ENCODE measurements around the gene LBR.
"Not testable (repeated sequence)": the region's sequence is repeated elsewhere in the genome, so short reads cannot be mapped to it uniquely, and the experiment has no call there.

LBR gene

GRCh38 chr1:225423518-225423855, 4.4 kb downstream of the LBR start:
- no peak for DNase-seq (ENCODE audit: low read depth in 2 of 2, low spot score in 1 of 2)

- no peak for DNase-seq (ENCODE audit: low read depth in 2 of 2, low spot score in 1 of 2)
Measured at GRCh38 chr1:225422795-225423517, 4.9 kb downstream of the LBR start.

GRCh38 chr1:225422031-225422605, 5.7 kb downstream of the LBR start:
- no peak for DNase-seq (ENCODE audit: low read depth in 2 of 2, low spot score in 1 of 2)

- no peak for DNase-seq (ENCODE audit: low read depth in 2 of 2, low spot score in 1 of 2)
Measured at GRCh38 chr1:225418598-225418997, 9.2 kb downstream of the LBR start.

- DNase-seq (ENCODE audit: low read depth in 2 of 2, low spot score in 1 of 2), result no peak
Measured at GRCh38 chr1:225418059-225418458, 9.8 kb downstream of the LBR start.

GRCh38 chr1:225415967-225416745, 11.7 kb downstream of the LBR start:
- DNase-seq (ENCODE audit: low read depth in 2 of 2, low spot score in 1 of 2), result no peak

- no peak for DNase-seq (ENCODE audit: low read depth in 2 of 2, low spot score in 1 of 2)
Measured at GRCh38 chr1:225415307-225415706, 12.5 kb downstream of the LBR start.

- no peak for DNase-seq (ENCODE audit: low read depth in 2 of 2, low spot score in 1 of 2)
Measured at GRCh38 chr1:225413708-225414375, 14.0 kb downstream of the LBR start.

- no peak for DNase-seq (ENCODE audit: low read depth in 2 of 2, low spot score in 1 of 2)
Measured at GRCh38 chr1:225412803-225413351, 15.0 kb downstream of the LBR start.

GRCh38 chr1:225412321-225412720, 15.5 kb downstream of the LBR start:
- DNase-seq (ENCODE audit: low read depth in 2 of 2, low spot score in 1 of 2), result no peak

GRCh38 chr1:225410036-225410435, 17.8 kb downstream of the LBR start:
- DNase-seq (ENCODE audit: low read depth in 2 of 2, low spot score in 1 of 2), result no peak

GRCh38 chr1:225409051-225409450, 18.8 kb downstream of the LBR start:
- no peak for DNase-seq (ENCODE audit: low read depth in 2 of 2, low spot score in 1 of 2)

GRCh38 chr1:225408249-225408648, 19.6 kb downstream of the LBR start:
- no peak for DNase-seq (ENCODE audit: low read depth in 2 of 2, low spot score in 1 of 2)

GRCh38 chr1:225407755-225408154, 20.1 kb downstream of the LBR start:
- DNase-seq (ENCODE audit: low read depth in 2 of 2, low spot score in 1 of 2), result no peak

- DNase-seq (ENCODE audit: low read depth in 2 of 2, low spot score in 1 of 2), result no peak
Measured at GRCh38 chr1:225406976-225407725, 20.7 kb downstream of the LBR start.

- no peak for DNase-seq (ENCODE audit: low read depth in 2 of 2, low spot score in 1 of 2)
Measured at GRCh38 chr1:225400968-225401367, 26.9 kb downstream of the LBR start.

- DNase-seq (ENCODE audit: low read depth in 2 of 2, low spot score in 1 of 2), result no peak
Measured at GRCh38 chr1:225396357-225396756, 31.5 kb downstream of the LBR start.

GRCh38 chr1:225389843-225390242, 38.0 kb downstream of the LBR start:
- DNase-seq (ENCODE audit: low read depth in 2 of 2, low spot score in 1 of 2), result no peak

- DNase-seq (ENCODE audit: low read depth in 2 of 2, low spot score in 1 of 2), result no peak
Measured at GRCh38 chr1:225388372-225388771, 39.5 kb downstream of the LBR start.

GRCh38 chr1:225386860-225387259, 41.0 kb downstream of the LBR start:
- not testable (repeated sequence) for DNase-seq (ENCODE audit: low read depth in 2 of 2, low spot score in 1 of 2)

- no peak for DNase-seq (ENCODE audit: low read depth in 2 of 2, low spot score in 1 of 2)
Measured at GRCh38 chr1:225380691-225381090, 47.1 kb downstream of the LBR start.

All from stimulated activated CD8-positive, alpha-beta memory T cell treated with anti-CD3 and anti-CD28 coated beads, Interleukin-4, amount 100 ng/mL, for 1 hour (primary cell).